MCF 10A (cell line): Measurements from ENCODE around the gene STT3B. TPM values are rescaled to one million over a fixed set of nuclear protein-coding genes. Genes with fewer than 3 reads are reported as not detected.
"Not testable (repeated sequence)": the region's sequence is repeated elsewhere in the genome, so short reads cannot be mapped to it uniquely, and the experiment has no call there.

Experiments
- BruUV-seq: library from RNA; stranded (reverse); fragments of 400-500 nt; replicated peaks from 2 replicates; lab custom pipeline; 2021; lab: Mats Ljungman, UMichigan
- CTCF ChIA-PET: fragments of 300-600 bp; sonication (Branson Sonifier 250); formaldehyde crosslinking; extraction: SDS; loops from one replicate; lab custom pipeline; 2021; ENCODE audit warnings: antibody characterized with exemption, inconsistent platforms; lab: Yijun Ruan, JAX
- POLR2A ChIA-PET: fragments of 300-600, 350-650 bp; sonication (Branson Sonifier 250); formaldehyde crosslinking; extraction: SDS; loops from one replicate; lab custom pipeline; 2020; ENCODE audit warnings: antibody characterized with exemption, inconsistent platforms; lab: Yijun Ruan, JAX
- DNase-seq: peaks from one replicate; pipeline ENCODE4 v3.0.0-alpha.2; 2018; ENCODE audit not compliant: unreplicated experiment
- H3K27ac Mint-ChIP-seq: one replicate; pipeline ENCODE4 v1.8.0; 2022; ENCODE audit warnings: mild to moderate bottlenecking, low read depth, mixed read lengths; ENCODE audit not compliant: unreplicated experiment
- H3K27me3 Mint-ChIP-seq: one replicate; pipeline ENCODE4 v1.8.0; 2022; ENCODE audit warnings: mixed read lengths; ENCODE audit not compliant: insufficient read depth, unreplicated experiment
- H3K36me3 Mint-ChIP-seq: one replicate; pipeline ENCODE4 v1.8.0; 2022; ENCODE audit warnings: mild to moderate bottlenecking, moderate library complexity, mixed read lengths; ENCODE audit not compliant: insufficient read depth, unreplicated experiment
- H3K4me1 Mint-ChIP-seq: one replicate; pipeline ENCODE4 v1.8.0; 2022; ENCODE audit warnings: mixed read lengths; ENCODE audit not compliant: insufficient read depth, unreplicated experiment
- H3K4me3 Mint-ChIP-seq: one replicate; pipeline ENCODE4 v1.8.0; 2022; ENCODE audit warnings: mild to moderate bottlenecking, moderate library complexity, mixed read lengths; ENCODE audit not compliant: unreplicated experiment
- H3K9me3 Mint-ChIP-seq: one replicate; pipeline ENCODE4 v1.8.0; 2022; ENCODE audit warnings: mixed read lengths; ENCODE audit not compliant: unreplicated experiment
- CTCF ChIP-seq: fragments of 200-600 bp; IDR thresholded peaks from one replicate; pipeline ENCODE4 v1.8.0; 2022; ENCODE audit warnings: antibody characterized with exemption, mild to moderate bottlenecking; ENCODE audit not compliant: unreplicated experiment
- intact Hi-C: fragments of 100-400 bp; cut with micrococcal nuclease; formaldehyde crosslinking; loops from 2 replicates; pipeline ENCODE4 v1.14.1; 2022
- total RNA-seq: library from RNA; stranded (reverse); gene quantifications from 2 replicates; pipeline ENCODE4 v1.2.3, GENCODE V29; 2022

Gene STT3B
- total RNA-seq, 1 experiment from 2014 or later, result 118 TPM

GRCh38 chr3:31596176-31596575 lies 63.5 kb downstream of the STT3B start:
- peaks cover 7% of the 10 kb centered on the region for H3K9me3 Mint-ChIP-seq
- no peak overlapping the region for H3K27ac Mint-ChIP-seq
- no peaks in the 10 kb centered on the region for H3K27me3 Mint-ChIP-seq
- no peak overlapping the region for H3K4me3 Mint-ChIP-seq
- H3K36me3 Mint-ChIP-seq, result peaks cover 6% of the 10 kb centered on the region
- CTCF ChIA-PET, result interaction anchor here (0.6 kb wide), 1 partner anchor 616 kb away, joined by 3 read pairs; no protein-coding TSS in a partner anchor
- POLR2A ChIA-PET, result no interaction called here
- no peak for DNase-seq
- intact Hi-C loops, result no loop called here
- no peak for TF ChIP-seq CTCF
- no TSS peak for BruUV-seq
- peaks cover 16% of the 10 kb centered on the region for H3K4me1 Mint-ChIP-seq

GRCh38 chr3:31600431-31600830 lies 67.7 kb downstream of the STT3B start:
- peaks cover 10% of the 10 kb centered on the region for H3K4me1 Mint-ChIP-seq
- POLR2A ChIA-PET, result interaction anchor here (1.2 kb wide), 1 partner anchor 14 kb away, joined by 3 read pairs; no protein-coding TSS in a partner anchor
- BruUV-seq, result no TSS peak
- peaks cover under 1% of the 10 kb centered on the region for H3K9me3 Mint-ChIP-seq
- H3K4me3 Mint-ChIP-seq, result no peak overlapping the region
- CTCF ChIA-PET, result interaction anchor here (0.6 kb wide), 2 partner anchors 315 to 517 kb away, joined by 3 read pairs; no protein-coding TSS in a partner anchor
- intact Hi-C loops, result no loop called here
- no peaks in the 10 kb centered on the region for H3K27me3 Mint-ChIP-seq
- no peak overlapping the region for H3K27ac Mint-ChIP-seq
- DNase-seq, result no peak
- TF ChIP-seq CTCF, result no peak
- peaks cover 29% of the 10 kb centered on the region for H3K36me3 Mint-ChIP-seq

GRCh38 chr3:31605333-31605732 lies 72.6 kb downstream of the STT3B start:
- H3K9me3 Mint-ChIP-seq, CTCF ChIA-PET, H3K27me3 Mint-ChIP-seq, DNase-seq, H3K4me1 Mint-ChIP-seq, H3K27ac Mint-ChIP-seq, BruUV-seq, intact Hi-C loops, H3K4me3 Mint-ChIP-seq, POLR2A ChIA-PET: not testable (repeated sequence)
- H3K36me3 Mint-ChIP-seq, result peaks cover 39% of the 10 kb centered on the region

GRCh38 chr3:31606453-31606852 lies 73.7 kb downstream of the STT3B start:
- no peak overlapping the region for H3K27ac Mint-ChIP-seq
- POLR2A ChIA-PET, result interaction anchor here (0.7 kb wide), 1 partner anchor 9 kb away, joined by 3 read pairs; no protein-coding TSS in a partner anchor
- H3K9me3 Mint-ChIP-seq, result peaks cover 7% of the 10 kb centered on the region
- no peak for DNase-seq
- H3K4me3 Mint-ChIP-seq, result no peak overlapping the region
- H3K27me3 Mint-ChIP-seq, result no peaks in the 10 kb centered on the region
- H3K36me3 Mint-ChIP-seq, result peaks cover 39% of the 10 kb centered on the region
- CTCF ChIA-PET, result interaction anchor here (0.6 kb wide), 1 partner anchor 559 kb away, joined by 4 read pairs; no protein-coding TSS in a partner anchor
- intact Hi-C loops, result no loop called here
- no TSS peak for BruUV-seq
- H3K4me1 Mint-ChIP-seq, result peaks cover 16% of the 10 kb centered on the region
- no peak for TF ChIP-seq CTCF
